SK-N-MC (cell line): ENCODE data around the gene GDPD4.
A peak's percentile ranks its signal among the peaks of the same experiment; 100 is the strongest.

Experiments used
- DNase-seq: peaks from one replicate; pipeline ENCODE4 v3.0.0-alpha.2; 2011; ENCODE audit warnings: low read depth, low spot score
- H3K27ac ChIP-seq: fragments of 200-600 bp; sonication (generic); 2 replicates; pipeline ENCODE4 v1.5.1; 2016; ENCODE audit warnings: mixed run types
- H3K36me3 ChIP-seq: fragments of 200-600 bp; sonication (generic); 2 replicates; pipeline ENCODE4 v1.6.1; 2017; ENCODE audit warnings: antibody characterized with exemption, low read length, mixed read lengths; ENCODE audit not compliant: insufficient read depth
- H3K4me3 ChIP-seq: fragments of 200-600 bp; sonication (generic); 2 replicates; pipeline ENCODE4 v1.5.1; 2016
- H3K9ac ChIP-seq: fragments of 200-600 bp; sonication (generic); 2 replicates; pipeline ENCODE4 v1.8.0; 2017; ENCODE audit warnings: mixed run types, mixed read lengths; ENCODE audit not compliant: insufficient read length
- H3K9me3 ChIP-seq: fragments of 200-600 bp; sonication (generic); 2 replicates; pipeline ENCODE4 v1.6.1; 2017; ENCODE audit warnings: low read depth, mild to moderate bottlenecking, antibody characterized with exemption, low read length, moderate library complexity, mixed read lengths
- EZH2 ChIP-seq: fragments of 200-600 bp; sonication (generic); IDR thresholded peaks from one replicate; pipeline ENCODE4 v1.6.1; 2017; ENCODE audit warnings: antibody characterized with exemption
- FOXP2 ChIP-seq: optimal IDR thresholded peaks from 2 replicates; pipeline ENCODE3; 2011; ENCODE audit warnings: mild to moderate bottlenecking, moderate library complexity; ENCODE audit not compliant: insufficient read depth; ENCODE audit errors: extremely low read length, control extremely low read depth
- POLR2AphosphoS5 ChIP-seq: IDR thresholded peaks from 2 replicates; pipeline ENCODE4 v1.6.1; 2012; ENCODE audit warnings: mild to moderate bottlenecking, low read depth, low read length, borderline replicate concordance

Gene GDPD4

GRCh38 chr11:77196961-77197360, 104.5 kb downstream of the GDPD4 start:
- H3K36me3 ChIP-seq = no peaks in the 10 kb centered on the region
- no peaks in the 10 kb centered on the region for H3K9me3 ChIP-seq
- TF ChIP-seq EZH2 (no peak), POLR2AphosphoS5 (no peak), FOXP2 (no peak)
- no peak overlapping the region for H3K4me3 ChIP-seq
- H3K27ac ChIP-seq = no peak overlapping the region
- no peak for DNase-seq
- H3K9ac ChIP-seq = no peak overlapping the region

- TF ChIP-seq EZH2 (no peak), POLR2AphosphoS5 (no peak), FOXP2 (no peak)
- no peak for DNase-seq
- no peaks in the 10 kb centered on the region for H3K36me3 ChIP-seq
Measured at GRCh38 chr11:77195071-77195755, 106.3 kb downstream of the GDPD4 start.

GRCh38 chr11:77193911-77194830, 107.3 kb downstream of the GDPD4 start:
- no peak for TF ChIP-seq FOXP2
- no peak for TF ChIP-seq POLR2AphosphoS5
- TF ChIP-seq EZH2 = no peak
- Histone ChIP-seq H3K36me3 (no peaks in the 10 kb centered on the region), H3K27ac (no peak overlapping the region)

More at GRCh38 chr11:77195071-77195755, 106.3 kb downstream of the GDPD4 start:
- H3K4me3 ChIP-seq = no peak overlapping the region
- no peak overlapping the region for H3K27ac ChIP-seq
- no peaks in the 10 kb centered on the region for H3K9me3 ChIP-seq
- H3K9ac ChIP-seq = no peak overlapping the region

GRCh38 chr11:77193167-77193566, 108.3 kb downstream of the GDPD4 start:
- no peaks in the 10 kb centered on the region for H3K36me3 ChIP-seq
- no peak overlapping the region for H3K27ac ChIP-seq
- TF ChIP-seq EZH2 = no peak
- no peak for TF ChIP-seq POLR2AphosphoS5
- TF ChIP-seq FOXP2 = no peak
- H3K4me3 ChIP-seq = no peak overlapping the region
- no peaks in the 10 kb centered on the region for H3K9me3 ChIP-seq
- no peak for DNase-seq
- no peak overlapping the region for H3K9ac ChIP-seq

More at GRCh38 chr11:77193911-77194830, 107.3 kb downstream of the GDPD4 start:
- Histone ChIP-seq H3K4me3 (no peak overlapping the region), H3K9ac (no peak overlapping the region), H3K9me3 (no peaks in the 10 kb centered on the region)
- no peak for DNase-seq

- Histone ChIP-seq H3K9me3 (no peaks in the 10 kb centered on the region), H3K9ac (no peak overlapping the region), H3K36me3 (no peaks in the 10 kb centered on the region), H3K4me3 (peak overlapping the region; percentile 69), H3K27ac (no peak overlapping the region)
- TF ChIP-seq EZH2 (no peak), POLR2AphosphoS5 (no peak), FOXP2 (no peak)
- DNase-seq = no peak
Measured at GRCh38 chr11:77191823-77192495, 109.5 kb downstream of the GDPD4 start.

- Histone ChIP-seq H3K9ac (no peak overlapping the region), H3K36me3 (no peaks in the 10 kb centered on the region), H3K27ac (no peak overlapping the region), H3K9me3 (no peaks in the 10 kb centered on the region), H3K4me3 (peak overlapping the region; percentile 69)
- no peak for DNase-seq
- no peak for TF ChIP-seq POLR2AphosphoS5
- no peak for TF ChIP-seq EZH2
- no peak for TF ChIP-seq FOXP2
Measured at GRCh38 chr11:77191429-77191822, 110.1 kb downstream of the GDPD4 start.

- no peaks in the 10 kb centered on the region for H3K9me3 ChIP-seq
- no peak overlapping the region for H3K9ac ChIP-seq
- H3K27ac ChIP-seq = no peak overlapping the region
- TF ChIP-seq EZH2 (no peak), POLR2AphosphoS5 (no peak), FOXP2 (no peak)
- H3K36me3 ChIP-seq = no peaks in the 10 kb centered on the region
- no peak overlapping the region for H3K4me3 ChIP-seq
- no peak for DNase-seq
Measured at GRCh38 chr11:77190331-77191075, 111.0 kb downstream of the GDPD4 start.
